GM06990 (cell line): ENCODE measurements around the gene ACVR2B.
"Not testable (repeated sequence)": the region's sequence is repeated elsewhere in the genome, so short reads cannot be mapped to it uniquely, and the experiment has no call there.

Experiments used
- DNase-seq: peaks from one replicate; pipeline ENCODE4 v3.0.0-alpha.2; 2011; ENCODE audit not compliant: insufficient read length; ENCODE audit errors: extremely low read depth
- H3K27me3 ChIP-seq: replicated peaks from 2 replicates; pipeline ENCODE4 v1.6.0; 2011; ENCODE audit warnings: low read length; ENCODE audit not compliant: control insufficient read depth, insufficient read depth
- H3K36me3 ChIP-seq: 2 replicates; pipeline ENCODE4 v1.5.1; 2011; ENCODE audit warnings: low read length; ENCODE audit not compliant: control insufficient read depth, insufficient read depth
- H3K4me3 ChIP-seq: replicated peaks from 2 replicates; pipeline ENCODE4 v1.5.1; 2011; ENCODE audit warnings: low read depth, mild to moderate bottlenecking, control low read depth, low read length
- TF ChIP-seq, protein P1 (sequence below): IDR thresholded peaks from 2 replicates; pipeline ENCODE4 v1.5.1; 2011; ENCODE audit warnings: low read length, control low read depth, mild to moderate bottlenecking, inconsistent platforms; ENCODE audit not compliant: insufficient read depth, poor library complexity, severe bottlenecking

The ACVR2B gene

DNA sequence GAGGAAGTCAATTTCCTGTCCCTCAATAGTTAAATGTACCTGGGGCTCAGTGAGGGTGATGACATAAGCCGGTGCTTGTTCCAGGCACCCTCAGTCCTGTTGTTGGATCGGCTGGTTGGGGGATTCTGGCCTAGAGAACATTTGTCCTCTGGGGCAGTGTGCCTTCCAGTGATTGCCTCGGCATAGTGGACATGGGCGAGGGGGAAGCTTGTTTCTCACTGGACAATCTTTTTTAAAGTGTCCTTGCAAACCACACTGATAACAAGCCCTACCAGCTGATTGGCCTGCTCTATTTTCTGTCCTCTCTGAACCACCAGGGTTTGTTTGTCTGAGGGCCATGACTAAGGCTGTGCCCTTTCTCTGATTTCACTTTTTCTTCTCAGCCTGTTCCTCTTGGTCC is 10.5 kb upstream of the ACVR2B start:
- not testable (repeated sequence) for H3K27me3 ChIP-seq, H3K36me3 ChIP-seq, DNase-seq, H3K4me3 ChIP-seq

GRCh38 chr3:38446085-38446686 is 7.5 kb upstream of the ACVR2B start:
- H3K36me3 ChIP-seq, result no peaks in the 10 kb centered on the region
- no peak for DNase-seq
- H3K4me3 ChIP-seq, result no peak overlapping the region
- no peaks in the 10 kb centered on the region for H3K27me3 ChIP-seq
- TF ChIP-seq, protein P1, sequence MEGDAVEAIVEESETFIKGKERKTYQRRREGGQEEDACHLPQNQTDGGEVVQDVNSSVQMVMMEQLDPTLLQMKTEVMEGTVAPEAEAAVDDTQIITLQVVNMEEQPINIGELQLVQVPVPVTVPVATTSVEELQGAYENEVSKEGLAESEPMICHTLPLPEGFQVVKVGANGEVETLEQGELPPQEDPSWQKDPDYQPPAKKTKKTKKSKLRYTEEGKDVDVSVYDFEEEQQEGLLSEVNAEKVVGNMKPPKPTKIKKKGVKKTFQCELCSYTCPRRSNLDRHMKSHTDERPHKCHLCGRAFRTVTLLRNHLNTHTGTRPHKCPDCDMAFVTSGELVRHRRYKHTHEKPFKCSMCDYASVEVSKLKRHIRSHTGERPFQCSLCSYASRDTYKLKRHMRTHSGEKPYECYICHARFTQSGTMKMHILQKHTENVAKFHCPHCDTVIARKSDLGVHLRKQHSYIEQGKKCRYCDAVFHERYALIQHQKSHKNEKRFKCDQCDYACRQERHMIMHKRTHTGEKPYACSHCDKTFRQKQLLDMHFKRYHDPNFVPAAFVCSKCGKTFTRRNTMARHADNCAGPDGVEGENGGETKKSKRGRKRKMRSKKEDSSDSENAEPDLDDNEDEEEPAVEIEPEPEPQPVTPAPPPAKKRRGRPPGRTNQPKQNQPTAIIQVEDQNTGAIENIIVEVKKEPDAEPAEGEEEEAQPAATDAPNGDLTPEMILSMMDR, result no peak

DNA sequence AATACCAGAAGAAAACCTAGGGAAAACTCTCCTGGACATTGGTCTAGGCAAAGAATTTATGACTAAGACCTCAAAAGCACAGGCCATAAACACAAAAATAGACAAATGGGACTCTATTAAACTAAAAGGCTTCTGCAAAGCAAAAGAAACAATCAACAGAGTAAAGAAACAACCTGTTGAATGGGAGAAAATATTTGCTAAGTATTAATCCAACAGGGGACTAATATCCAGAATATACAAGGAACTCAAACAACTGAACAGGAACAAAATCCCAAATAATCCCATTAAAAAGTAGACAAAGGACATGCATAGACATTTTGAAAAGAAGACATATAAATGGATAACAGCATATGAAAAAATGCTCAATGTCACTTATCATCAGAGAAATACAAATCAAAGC is 6.9 kb upstream of the ACVR2B start:
- Histone ChIP-seq H3K4me3 (no peak overlapping the region), H3K27me3 (no peaks in the 10 kb centered on the region), H3K36me3 (no peaks in the 10 kb centered on the region)
- TF ChIP-seq, protein P1, result no peak
- DNase-seq, result no peak

DNA sequence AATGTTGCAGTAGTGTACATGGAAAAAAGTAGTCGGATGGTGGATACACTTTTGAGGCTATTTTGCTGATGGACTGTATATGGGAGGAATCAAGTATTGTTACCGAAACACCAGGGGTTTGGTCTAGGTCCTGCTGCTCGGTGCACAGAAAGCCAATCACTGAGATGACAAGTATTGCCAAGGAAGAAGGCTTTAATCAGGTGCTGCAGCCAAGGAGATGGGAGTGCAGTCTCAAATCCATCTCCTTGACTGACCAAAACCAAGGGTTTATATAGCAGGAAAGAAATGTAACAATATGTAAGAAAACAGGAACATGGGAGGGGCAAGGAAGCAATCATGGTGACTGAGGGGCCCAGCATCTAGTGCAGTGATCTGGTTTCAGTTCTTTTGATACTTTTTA is 2.8 kb upstream of the ACVR2B start:
- TF ChIP-seq, protein P1, result no peak
- H3K36me3 ChIP-seq, result no peaks in the 10 kb centered on the region
- no peaks in the 10 kb centered on the region for H3K27me3 ChIP-seq
- DNase-seq, result no peak
- H3K4me3 ChIP-seq, result no peak overlapping the region

- H3K36me3 ChIP-seq, result no peaks in the 10 kb centered on the region
- no peaks in the 10 kb centered on the region for H3K27me3 ChIP-seq
- H3K4me3 ChIP-seq, result peak overlapping the region; percentile 69
- TF ChIP-seq, protein P1, result no peak
- DNase-seq, result no peak
These were observed 155 bp downstream of the ACVR2B start for GRCh38 chr3:38453913-38454177.

- Histone ChIP-seq H3K27me3 (no peaks in the 10 kb centered on the region), H3K36me3 (no peaks in the 10 kb centered on the region), H3K4me3 (peak overlapping the region; percentile 69)
- TF ChIP-seq, protein P1, result no peak
- DNase-seq, result peak; percentile 50
These were observed 641 bp downstream of the ACVR2B start for GRCh38 chr3:38454178-38454883.
